ENCODE data around the gene WDR45.

WDR45 gene

DNA sequence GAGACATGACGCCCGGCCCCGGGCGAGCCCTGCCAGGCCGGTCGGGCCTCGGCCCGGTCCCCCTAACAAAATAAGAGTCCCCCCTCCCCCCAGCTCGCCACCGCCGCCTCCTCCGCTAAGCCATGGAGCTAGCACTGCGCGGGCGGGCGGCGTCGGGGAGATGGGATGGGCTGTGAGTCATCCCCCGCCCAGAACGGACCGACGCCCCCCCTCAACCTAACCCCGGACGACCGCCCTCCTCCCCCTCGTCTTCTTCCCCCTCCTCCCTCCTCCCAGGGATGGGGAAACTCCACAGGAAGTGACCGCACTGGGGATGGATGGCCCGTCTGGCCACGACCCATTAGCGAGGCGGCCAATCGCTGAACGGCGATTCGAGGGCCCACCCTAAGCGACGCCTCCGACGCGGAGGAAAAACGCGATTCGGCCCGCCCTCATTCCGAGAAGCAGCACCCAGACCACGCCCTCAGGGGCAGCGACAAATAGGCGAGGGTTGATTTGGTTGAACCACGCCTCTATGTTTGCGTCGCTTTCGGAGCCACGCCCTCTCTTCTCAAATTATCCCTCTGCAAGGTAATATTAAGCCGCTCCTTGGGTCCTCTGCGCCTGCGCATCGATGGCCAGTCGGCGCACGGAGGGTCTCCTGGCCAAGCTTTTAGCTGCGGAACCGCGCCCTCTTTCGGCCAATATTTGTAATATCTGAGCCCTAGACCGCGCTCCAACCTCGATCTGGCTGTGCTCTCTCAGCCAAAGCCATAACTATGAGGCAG, 36.3 kb downstream of the WDR45 start, which contains the start of gene TFE3:
TFE3 (minus strand) TSS at position 138 of the 767 bp plus-strand sequence; CDS start at position 7, 131 bp downstream.
- TF ChIP-seq, protein P1, sequence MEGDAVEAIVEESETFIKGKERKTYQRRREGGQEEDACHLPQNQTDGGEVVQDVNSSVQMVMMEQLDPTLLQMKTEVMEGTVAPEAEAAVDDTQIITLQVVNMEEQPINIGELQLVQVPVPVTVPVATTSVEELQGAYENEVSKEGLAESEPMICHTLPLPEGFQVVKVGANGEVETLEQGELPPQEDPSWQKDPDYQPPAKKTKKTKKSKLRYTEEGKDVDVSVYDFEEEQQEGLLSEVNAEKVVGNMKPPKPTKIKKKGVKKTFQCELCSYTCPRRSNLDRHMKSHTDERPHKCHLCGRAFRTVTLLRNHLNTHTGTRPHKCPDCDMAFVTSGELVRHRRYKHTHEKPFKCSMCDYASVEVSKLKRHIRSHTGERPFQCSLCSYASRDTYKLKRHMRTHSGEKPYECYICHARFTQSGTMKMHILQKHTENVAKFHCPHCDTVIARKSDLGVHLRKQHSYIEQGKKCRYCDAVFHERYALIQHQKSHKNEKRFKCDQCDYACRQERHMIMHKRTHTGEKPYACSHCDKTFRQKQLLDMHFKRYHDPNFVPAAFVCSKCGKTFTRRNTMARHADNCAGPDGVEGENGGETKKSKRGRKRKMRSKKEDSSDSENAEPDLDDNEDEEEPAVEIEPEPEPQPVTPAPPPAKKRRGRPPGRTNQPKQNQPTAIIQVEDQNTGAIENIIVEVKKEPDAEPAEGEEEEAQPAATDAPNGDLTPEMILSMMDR (conservative IDR thresholded peaks at IDR 0.05) = peak; percentile 79
- TF ChIP-seq ZFX (IDR thresholded peaks at IDR 0.05) = no peak; the same call in 1 of the 2 replicates
- H3K27ac ChIP-seq = peak within 1 kb of the TSS; percentile 97

DNA sequence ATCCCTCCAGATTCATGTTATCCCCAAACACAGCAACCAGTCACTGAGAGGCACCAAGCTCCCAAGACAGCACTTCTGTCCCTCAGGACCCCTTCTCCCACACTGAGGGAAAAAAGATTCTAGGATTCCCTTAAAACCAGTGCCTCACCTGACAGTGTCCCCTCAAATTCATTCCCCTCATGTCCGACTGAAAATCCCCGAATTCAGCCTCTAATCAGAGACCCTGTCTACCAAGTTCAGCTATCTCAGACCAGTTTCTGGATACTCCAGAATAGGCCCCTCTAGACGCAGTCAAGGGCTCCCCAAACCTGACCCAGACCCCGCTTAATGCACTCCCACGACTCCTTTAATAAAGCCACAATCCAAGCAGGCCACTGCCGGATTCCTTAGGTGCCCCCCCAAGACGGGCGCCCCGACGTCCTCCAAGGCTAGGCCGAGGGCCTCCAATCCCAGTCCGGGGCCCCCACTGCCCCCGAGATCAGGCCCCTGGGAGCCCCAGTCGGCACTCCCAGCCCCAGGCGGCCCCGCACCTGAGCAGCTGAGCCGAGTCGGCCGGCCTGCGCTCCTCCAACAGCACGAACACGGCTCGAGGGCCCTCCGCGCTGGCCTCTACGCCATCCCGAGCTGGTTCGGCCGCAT, 37.0 kb downstream of the WDR45 start:
- H3K27ac ChIP-seq = peak overlapping the region; percentile 97
- TF ChIP-seq, protein P1 (conservative IDR thresholded peaks at IDR 0.05) = no peak
- peak; percentile 72 for TF ChIP-seq ZFX (IDR thresholded peaks at IDR 0.05)

DNA sequence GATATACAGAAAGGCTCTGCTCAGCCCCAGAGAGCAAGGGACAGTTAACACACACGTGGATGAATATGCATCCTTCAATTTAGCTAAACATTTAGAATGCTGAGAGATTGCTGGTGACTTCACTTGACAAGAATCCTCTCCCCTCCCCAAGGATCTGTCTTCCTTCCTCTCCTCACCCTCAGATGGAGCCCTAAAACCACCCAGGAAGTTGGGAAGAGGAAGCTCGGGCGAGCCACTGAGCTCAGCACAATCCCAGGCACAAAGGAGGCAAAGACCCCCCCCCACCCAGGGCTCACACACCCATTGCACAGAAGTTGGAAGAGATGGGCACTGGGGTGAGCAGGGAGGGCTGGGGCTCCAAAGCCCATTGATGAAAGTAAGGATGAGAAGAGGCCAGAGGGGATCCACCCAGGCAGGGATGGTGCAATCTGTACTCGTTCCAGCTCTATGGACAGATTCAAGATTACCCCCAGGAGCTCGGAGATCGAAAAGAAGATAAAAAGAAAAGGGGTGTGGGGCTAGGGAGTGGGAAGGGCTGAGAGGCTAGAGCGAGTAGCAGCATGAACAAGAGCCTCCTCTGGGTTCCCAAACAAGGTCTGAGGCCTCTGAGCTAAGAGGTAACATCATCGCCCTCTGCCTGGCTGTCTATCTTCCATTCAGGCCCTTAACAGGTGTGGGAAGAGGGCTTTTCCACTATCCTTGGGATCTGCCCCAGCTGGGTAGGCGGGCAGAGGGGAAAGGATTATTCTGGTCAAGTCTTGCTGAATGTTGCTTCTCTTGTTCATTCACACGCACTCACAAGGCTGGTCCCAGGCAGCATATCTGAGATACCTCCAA, 37.7 kb downstream of the WDR45 start:
- no peak for TF ChIP-seq ZFX (IDR thresholded peaks at IDR 0.05)
- TF ChIP-seq, protein P1 (conservative IDR thresholded peaks at IDR 0.05) = no peak
- peak overlapping the region; percentile 97 for H3K27ac ChIP-seq

DNA sequence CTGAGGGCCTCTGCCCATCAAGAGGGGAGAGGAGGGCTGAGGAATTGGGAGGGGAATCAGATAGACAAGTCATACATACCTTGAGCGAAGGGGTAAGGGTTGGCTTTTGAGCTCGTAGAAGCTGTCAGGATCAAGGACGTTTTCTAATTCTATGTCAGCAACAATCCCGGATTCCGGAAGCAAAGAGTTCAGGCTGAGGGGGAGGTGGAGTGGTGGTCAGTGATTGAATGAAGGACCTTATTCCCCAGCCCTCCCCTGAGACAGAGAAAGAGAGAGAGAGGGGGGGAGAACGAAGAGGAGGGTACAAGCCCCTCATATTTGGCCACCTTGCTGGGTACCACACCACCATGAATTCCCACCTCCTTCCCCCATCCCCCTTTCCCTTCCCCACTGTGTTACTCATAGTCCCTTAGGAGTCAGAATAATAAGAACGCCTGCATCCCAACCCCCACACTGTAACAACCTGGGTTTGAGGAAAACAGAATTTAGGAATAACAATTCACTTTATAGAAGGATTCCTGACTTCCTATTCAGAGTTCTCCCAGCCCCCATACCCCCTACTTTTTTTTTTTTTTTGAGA, 39.2 kb downstream of the WDR45 start:
- TF ChIP-seq, protein P1 (conservative IDR thresholded peaks at IDR 0.05) = no peak
- TF ChIP-seq ZFX (IDR thresholded peaks at IDR 0.05) = no peak
- peak overlapping the region; percentile 19 for H3K27ac ChIP-seq

DNA sequence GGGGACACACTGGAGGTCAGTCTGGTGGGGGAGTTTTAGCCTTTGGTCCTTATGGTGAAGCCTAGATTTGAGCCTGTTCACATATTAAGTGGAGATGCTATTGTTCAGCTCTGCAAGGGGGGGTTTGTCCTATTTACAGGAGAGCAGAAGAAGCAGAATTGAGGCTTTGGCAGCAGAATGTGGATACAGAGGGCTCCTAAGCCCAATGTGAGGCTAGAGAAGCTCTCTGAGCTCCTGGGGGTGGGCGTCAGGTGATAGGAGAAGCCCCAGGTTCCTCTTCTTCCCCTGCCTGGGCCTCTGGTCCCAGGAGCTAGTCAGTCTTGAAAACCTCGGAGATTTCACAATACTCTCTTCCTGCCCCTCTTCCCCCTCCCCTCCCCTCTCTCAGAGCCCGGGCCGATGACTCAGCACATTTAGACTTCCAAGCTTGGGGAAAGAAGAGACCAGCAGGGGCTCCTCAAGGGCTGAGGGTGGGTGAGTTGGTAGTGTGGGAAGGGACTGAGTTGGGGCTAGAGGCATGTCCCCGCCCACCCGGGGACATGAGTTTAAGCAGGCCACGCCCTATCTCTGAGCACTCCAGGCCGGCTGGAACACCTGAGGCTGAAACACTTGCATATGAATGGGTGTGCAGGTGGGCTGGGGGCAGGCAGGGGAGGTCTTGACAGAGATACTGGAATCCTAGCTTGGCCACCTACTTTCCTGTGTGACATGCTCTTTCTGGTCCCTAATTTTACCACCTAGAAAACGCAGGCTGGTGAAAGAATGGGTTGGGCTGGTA, 39.9 kb downstream of the WDR45 start:
- peak overlapping the region; percentile 19 for H3K27ac ChIP-seq
- TF ChIP-seq, protein P1 (conservative IDR thresholded peaks at IDR 0.05) = no peak
- TF ChIP-seq ZFX (IDR thresholded peaks at IDR 0.05) = no peak

DNA sequence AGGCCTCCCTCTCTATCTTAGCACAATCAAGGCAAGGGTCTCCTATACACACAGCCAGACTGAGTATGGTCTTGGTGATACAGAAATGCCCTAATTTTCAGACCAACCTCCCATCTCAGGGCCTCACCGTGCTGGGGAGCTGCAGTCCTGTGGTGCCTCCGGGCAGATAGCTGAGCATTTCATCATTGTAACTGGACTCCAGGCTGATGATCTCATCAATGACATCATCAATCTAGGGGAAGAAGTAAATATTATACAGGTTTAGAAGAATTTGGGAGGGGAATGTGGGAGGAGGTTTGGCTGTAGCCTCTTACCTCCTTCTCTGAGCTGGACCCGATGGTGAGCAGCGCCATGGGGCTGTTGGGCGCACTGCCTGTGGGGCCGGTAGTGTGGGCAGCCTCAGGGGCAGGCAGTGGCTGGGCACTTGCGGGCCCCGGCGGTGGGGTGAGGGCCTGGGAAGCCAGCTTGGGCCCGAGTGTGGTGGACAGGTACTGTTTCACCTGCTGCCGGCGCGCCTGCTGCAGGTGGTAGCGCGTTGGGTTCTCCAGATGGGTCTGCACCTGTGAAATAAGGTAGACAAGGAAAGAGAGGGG, 41.7 kb downstream of the WDR45 start:
- TF ChIP-seq, protein P1 (conservative IDR thresholded peaks at IDR 0.05) = no peak
- TF ChIP-seq ZFX (IDR thresholded peaks at IDR 0.05) = no peak
- H3K27ac ChIP-seq = no peak overlapping the region
